Transverse colon (tissue), 4 donors: ENCODE data around the gene TUSC7. TPM values are rescaled to one million over a fixed set of nuclear protein-coding genes. Genes with fewer than 3 reads are reported as not detected.

Source experiments
- DNase-seq: peaks from one replicate; pipeline ENCODE4 v3.0.0-alpha.2; 2019
- H3K27ac ChIP-seq, 4 donors: fragments of 200-600 bp; sonication (generic); 2 replicates each; pipeline ENCODE4 v1.5.1; 2016 to 2018; ENCODE audit warnings: inconsistent platforms in 4 of 4
- H3K27me3 ChIP-seq: fragments of 200-600 bp; sonication (generic); 2 replicates; pipeline ENCODE4 v1.5.1; 2017; ENCODE audit warnings: inconsistent platforms
- H3K36me3 ChIP-seq, 4 donors: fragments of 200-600 bp; sonication (generic); 2 replicates each; pipeline ENCODE4 v1.5.1; 2017 to 2019; ENCODE audit warnings: inconsistent platforms in 4 of 4
- H3K4me1 ChIP-seq, 4 donors: fragments of 200-600 bp; sonication (generic); 2 replicates each; pipeline ENCODE4 v1.5.1; 2017 to 2020; ENCODE audit warnings: inconsistent platforms in 4 of 4
- H3K4me3 ChIP-seq, 4 donors: fragments of 200-600 bp; sonication (generic); 1 replicate in 1 of 4; 2 replicates in 3 of 4; pipeline versions ENCODE4 v1.5.1 to v1.6.1; 2017 to 2019; ENCODE audit warnings: inconsistent platforms in 4 of 4
- H3K9me3 ChIP-seq, 2 donors: fragments of 200-600 bp; sonication (generic); 2 replicates each; pipeline ENCODE4 v1.5.1; 2017 to 2019; ENCODE audit warnings: inconsistent platforms in 2 of 2
- EP300 ChIP-seq: sonication (generic); formaldehyde crosslinking; IDR thresholded peaks from one replicate; pipeline ENCODE4 v1.6.1; 2017; ENCODE audit warnings: antibody characterized with exemption, low read depth
- POLR2A ChIP-seq: fragments of 450-650 bp; IDR thresholded peaks from one replicate; pipeline ENCODE4 v1.6.1; 2016; ENCODE audit warnings: antibody characterized with exemption, mild to moderate bottlenecking, moderate library complexity
- POLR2AphosphoS5 ChIP-seq, 3 donors: sonication (generic); formaldehyde crosslinking; IDR thresholded peaks; one replicate each; pipeline ENCODE4 v1.6.1; 2016; ENCODE audit warnings: antibody characterized with exemption in 3 of 3
- WGBS, 2 donors: methylation state at CpG; one replicate each; pipeline ENCODE4 v1.1.5; 2018; ENCODE audit warnings: low coverage in 1 of 2; 5-methylcytosine and 5-hydroxymethylcytosine counted together
- in situ Hi-C, 4 donors: fragments of 200-750 bp; cut with MboI; loops; one replicate each; pipeline versions ENCODE4 v1.15.0 to v1.15.1; 2017; ENCODE audit warnings: low sequenced_read_pairs in 3 of 4, low pct_ligation_motif_present in 1 of 4, low pct_unique_long_range_greater_than_20kb in 1 of 4
- intact Hi-C: fragments of 100-400 bp; cut with DNase I; formaldehyde crosslinking; loops from one replicate; pipeline ENCODE4 v1.15.1; 2023; ENCODE audit warnings: low total_unique reads
- total RNA-seq, 4 donors: library from RNA; depleted of rRNA; stranded (reverse); fragments of >200 nt; gene quantifications; one replicate each; pipeline ENCODE4 v1.1.0, GENCODE V29; 2016
- TF ChIP-seq, protein P1 (sequence below), 5 experiments: fragments of 200-600 bp in 3 of 5; fragments of 450-650 bp in 2 of 5; sonication (generic) in 3 of 5; IDR thresholded peaks; 1 replicate in 2 of 5; 2 replicates in 3 of 5; pipeline ENCODE4 v1.5.1; 2016 to 2017; ENCODE audit warnings: antibody characterized with exemption in 5 of 5, inconsistent platforms in 3 of 5, mild to moderate bottlenecking in 2 of 5, moderate library complexity in 1 of 5

The TUSC7 gene
- total RNA-seq, 4 donors from 2014 or later, result not detected

DNA sequence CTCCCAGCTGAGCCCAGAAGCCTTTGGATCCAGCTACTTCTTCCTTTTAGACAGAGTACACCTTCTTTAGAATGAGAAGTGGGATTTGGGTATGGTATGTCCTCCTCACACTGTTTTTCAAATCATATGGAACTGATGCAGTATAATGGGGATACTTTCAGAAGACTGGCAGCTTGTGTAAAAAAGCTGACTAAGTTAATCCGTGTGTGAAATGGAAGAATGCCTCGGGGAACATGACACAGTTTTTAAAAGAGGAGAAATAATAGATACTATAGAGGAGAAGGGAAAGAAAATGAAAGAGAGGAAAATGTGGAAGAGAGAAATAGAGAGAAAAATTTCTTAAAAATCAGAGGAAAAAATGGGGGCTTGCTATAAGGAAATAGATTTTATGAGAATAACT, 47.7 kb downstream of the TUSC7 start:
- peaks cover 5% of the 10 kb centered on the region for H3K27me3 ChIP-seq
- H3K4me3 ChIP-seq, result no peak overlapping the region
- WGBS, 2 donors, result 50 to 64% methylated on average over 2 of the region's 2 CpGs
- no peaks in the 10 kb centered on the region for H3K4me1 ChIP-seq
- no peaks in the 10 kb centered on the region for H3K9me3 ChIP-seq
- no peak for TF ChIP-seq POLR2A
- no peak for TF ChIP-seq POLR2AphosphoS5 (IDR thresholded peaks at IDR 0.05)
- TF ChIP-seq, protein P1, sequence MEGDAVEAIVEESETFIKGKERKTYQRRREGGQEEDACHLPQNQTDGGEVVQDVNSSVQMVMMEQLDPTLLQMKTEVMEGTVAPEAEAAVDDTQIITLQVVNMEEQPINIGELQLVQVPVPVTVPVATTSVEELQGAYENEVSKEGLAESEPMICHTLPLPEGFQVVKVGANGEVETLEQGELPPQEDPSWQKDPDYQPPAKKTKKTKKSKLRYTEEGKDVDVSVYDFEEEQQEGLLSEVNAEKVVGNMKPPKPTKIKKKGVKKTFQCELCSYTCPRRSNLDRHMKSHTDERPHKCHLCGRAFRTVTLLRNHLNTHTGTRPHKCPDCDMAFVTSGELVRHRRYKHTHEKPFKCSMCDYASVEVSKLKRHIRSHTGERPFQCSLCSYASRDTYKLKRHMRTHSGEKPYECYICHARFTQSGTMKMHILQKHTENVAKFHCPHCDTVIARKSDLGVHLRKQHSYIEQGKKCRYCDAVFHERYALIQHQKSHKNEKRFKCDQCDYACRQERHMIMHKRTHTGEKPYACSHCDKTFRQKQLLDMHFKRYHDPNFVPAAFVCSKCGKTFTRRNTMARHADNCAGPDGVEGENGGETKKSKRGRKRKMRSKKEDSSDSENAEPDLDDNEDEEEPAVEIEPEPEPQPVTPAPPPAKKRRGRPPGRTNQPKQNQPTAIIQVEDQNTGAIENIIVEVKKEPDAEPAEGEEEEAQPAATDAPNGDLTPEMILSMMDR (IDR thresholded peaks at IDR 0.05), result no peak
- no peak for TF ChIP-seq EP300
- intact Hi-C loops, result no loop called here
- no peak for DNase-seq
- in situ Hi-C loops, result loop anchor here in 3 of 4 donors (10.0 to 25.0 kb wide), 4 partner anchors 613 to 1855 kb away; no protein-coding TSS in a partner anchor
- no peak overlapping the region for H3K27ac ChIP-seq
- no peaks in the 10 kb centered on the region for H3K36me3 ChIP-seq

DNA sequence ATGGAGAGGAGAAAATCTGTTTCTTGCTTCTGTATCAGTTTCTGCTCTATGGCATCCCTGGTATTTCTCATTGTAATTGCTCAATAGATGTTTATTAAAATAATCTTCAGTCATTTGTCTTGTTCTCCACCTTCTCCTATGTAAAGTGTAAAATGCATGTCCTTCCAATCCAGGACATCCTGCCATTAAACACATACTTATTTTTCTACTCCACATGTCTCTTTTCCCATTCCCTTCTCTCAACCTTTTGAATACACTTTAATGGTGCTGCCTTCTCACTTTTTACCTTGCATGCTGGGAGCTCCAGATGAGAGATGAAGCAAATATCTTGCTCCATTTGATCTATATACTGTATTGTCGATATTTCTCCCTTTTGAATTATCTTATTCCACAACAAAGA, 49.7 kb downstream of the TUSC7 start:
- intact Hi-C loops, result no loop called here
- Histone ChIP-seq H3K4me3 (no peak overlapping the region), H3K27me3 (peaks cover 5% of the 10 kb centered on the region), H3K9me3 (no peaks in the 10 kb centered on the region), H3K4me1 (no peaks in the 10 kb centered on the region), H3K36me3 (no peaks in the 10 kb centered on the region), H3K27ac (no peak overlapping the region)
- no peak for DNase-seq
- in situ Hi-C loops, result loop anchor here in 3 of 4 donors (10.0 to 25.0 kb wide), 4 partner anchors 615 to 1853 kb away; no protein-coding TSS in a partner anchor
- WGBS, 2 donors, result 69 to 100% methylated on average over 1 of the region's 1 CpG
- TF ChIP-seq, protein P1 (IDR thresholded peaks at IDR 0.05), result no peak
- TF ChIP-seq POLR2AphosphoS5 (IDR thresholded peaks at IDR 0.05), result no peak
